Endothelial cell (in vitro differentiated cells): Measurements from ENCODE around the gene ASCL5. TPM values are rescaled to one million over a fixed set of nuclear protein-coding genes. Genes with fewer than 3 reads are reported as not detected.

Source experiments
- DNase-seq: peaks from one replicate; pipeline ENCODE4 v3.0.0; 2021; ENCODE audit warnings: low spot score
- H3K27ac Mint-ChIP-seq: one replicate; pipeline ENCODE4 v1.8.0; 2021; ENCODE audit warnings: mixed read lengths, inconsistent platforms; ENCODE audit not compliant: unreplicated experiment
- H3K27me3 Mint-ChIP-seq: one replicate; pipeline ENCODE4 v1.8.0; 2021; ENCODE audit warnings: mild to moderate bottlenecking, moderate library complexity, mixed read lengths, inconsistent platforms; ENCODE audit not compliant: unreplicated experiment
- H3K36me3 Mint-ChIP-seq: one replicate; pipeline ENCODE4 v1.8.0; 2021; ENCODE audit warnings: mild to moderate bottlenecking, low read depth, mixed read lengths, inconsistent platforms; ENCODE audit not compliant: unreplicated experiment
- H3K4me1 Mint-ChIP-seq: one replicate; pipeline ENCODE4 v1.8.0; 2021; ENCODE audit warnings: mild to moderate bottlenecking, mixed read lengths, inconsistent platforms; ENCODE audit not compliant: unreplicated experiment
- H3K4me3 Mint-ChIP-seq: one replicate; pipeline ENCODE4 v1.8.0; 2021; ENCODE audit warnings: mild to moderate bottlenecking, mixed read lengths, inconsistent platforms; ENCODE audit not compliant: unreplicated experiment
- H3K9me3 Mint-ChIP-seq: one replicate; pipeline ENCODE4 v1.8.0; 2021; ENCODE audit warnings: mixed read lengths, inconsistent platforms; ENCODE audit not compliant: unreplicated experiment
- total RNA-seq: library from RNA; stranded (reverse); fragmentation: NEBNext Ultra II Directional; extraction: Animal tissue kit (Norgen Biotek cat#: 25700); gene quantifications from one replicate; pipeline ENCODE4 v1.2.1, GENCODE V29; 2021; ENCODE audit not compliant: unreplicated experiment
- TF ChIP-seq, protein P1 (sequence below): fragments of 200-600 bp; sonication (generic); IDR thresholded peaks from one replicate; pipeline ENCODE4 v1.5.0; 2021; ENCODE audit warnings: antibody characterized with exemption; ENCODE audit not compliant: unreplicated experiment

Gene ASCL5
- total RNA-seq, 1 donor from 2014 or later: not detected

- Mint-ChIP-seq H3K27ac (no peak overlapping the region), H3K27me3 (peaks cover 3% of the 10 kb centered on the region), H3K36me3 (no peaks in the 10 kb centered on the region), H3K4me1 (peaks cover 11% of the 10 kb centered on the region), H3K9me3 (no peaks in the 10 kb centered on the region), H3K4me3 (no peak overlapping the region)
- TF ChIP-seq, protein P1, sequence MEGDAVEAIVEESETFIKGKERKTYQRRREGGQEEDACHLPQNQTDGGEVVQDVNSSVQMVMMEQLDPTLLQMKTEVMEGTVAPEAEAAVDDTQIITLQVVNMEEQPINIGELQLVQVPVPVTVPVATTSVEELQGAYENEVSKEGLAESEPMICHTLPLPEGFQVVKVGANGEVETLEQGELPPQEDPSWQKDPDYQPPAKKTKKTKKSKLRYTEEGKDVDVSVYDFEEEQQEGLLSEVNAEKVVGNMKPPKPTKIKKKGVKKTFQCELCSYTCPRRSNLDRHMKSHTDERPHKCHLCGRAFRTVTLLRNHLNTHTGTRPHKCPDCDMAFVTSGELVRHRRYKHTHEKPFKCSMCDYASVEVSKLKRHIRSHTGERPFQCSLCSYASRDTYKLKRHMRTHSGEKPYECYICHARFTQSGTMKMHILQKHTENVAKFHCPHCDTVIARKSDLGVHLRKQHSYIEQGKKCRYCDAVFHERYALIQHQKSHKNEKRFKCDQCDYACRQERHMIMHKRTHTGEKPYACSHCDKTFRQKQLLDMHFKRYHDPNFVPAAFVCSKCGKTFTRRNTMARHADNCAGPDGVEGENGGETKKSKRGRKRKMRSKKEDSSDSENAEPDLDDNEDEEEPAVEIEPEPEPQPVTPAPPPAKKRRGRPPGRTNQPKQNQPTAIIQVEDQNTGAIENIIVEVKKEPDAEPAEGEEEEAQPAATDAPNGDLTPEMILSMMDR: no peak
- no peak for DNase-seq
Observed at GRCh38 chr1:201069636-201070035, 57.3 kb downstream of the ASCL5 start.

GRCh38 chr1:201068976-201069375 lies 58.0 kb downstream of the ASCL5 start:
- no peak overlapping the region for H3K27ac Mint-ChIP-seq
- peaks cover 11% of the 10 kb centered on the region for H3K4me1 Mint-ChIP-seq
- H3K9me3 Mint-ChIP-seq: no peaks in the 10 kb centered on the region
- H3K4me3 Mint-ChIP-seq: no peak overlapping the region
- TF ChIP-seq, protein P1: no peak
- no peaks in the 10 kb centered on the region for H3K36me3 Mint-ChIP-seq
- H3K27me3 Mint-ChIP-seq: peaks cover 6% of the 10 kb centered on the region
- no peak for DNase-seq

GRCh38 chr1:201066986-201067385 lies 60.0 kb downstream of the ASCL5 start:
- TF ChIP-seq, protein P1: no peak
- Mint-ChIP-seq H3K9me3 (no peaks in the 10 kb centered on the region), H3K27ac (no peak overlapping the region), H3K4me1 (peaks cover 11% of the 10 kb centered on the region), H3K27me3 (peaks cover 6% of the 10 kb centered on the region), H3K4me3 (no peak overlapping the region), H3K36me3 (no peaks in the 10 kb centered on the region)
- DNase-seq: no peak

GRCh38 chr1:201065686-201066085 lies 61.3 kb downstream of the ASCL5 start:
- H3K27ac Mint-ChIP-seq: no peak overlapping the region
- no peaks in the 10 kb centered on the region for H3K36me3 Mint-ChIP-seq
- no peaks in the 10 kb centered on the region for H3K4me1 Mint-ChIP-seq
- no peak overlapping the region for H3K4me3 Mint-ChIP-seq
- no peak for DNase-seq
- peaks cover 6% of the 10 kb centered on the region for H3K27me3 Mint-ChIP-seq
- TF ChIP-seq, protein P1: no peak
- no peaks in the 10 kb centered on the region for H3K9me3 Mint-ChIP-seq

GRCh38 chr1:201064806-201065205 lies 62.2 kb downstream of the ASCL5 start:
- Mint-ChIP-seq H3K27ac (no peak overlapping the region), H3K4me3 (no peak overlapping the region), H3K4me1 (no peaks in the 10 kb centered on the region), H3K27me3 (peaks cover 5% of the 10 kb centered on the region), H3K9me3 (no peaks in the 10 kb centered on the region), H3K36me3 (no peaks in the 10 kb centered on the region)
- TF ChIP-seq, protein P1: no peak
- no peak for DNase-seq

Other genes starting within 250 kb of the ASCL5 start
- gene INAVA, start 232.3 kb downstream of the ASCL5 start, total RNA-seq: 35.8 TPM
- 8.4 TPM for gene KIF21B, start 103.5 kb downstream of the ASCL5 start, total RNA-seq
- 0.08 TPM for gene CACNA1S, start 14.8 kb downstream of the ASCL5 start, total RNA-seq
- 78.7 TPM for gene TMEM9, start 27.3 kb upstream of the ASCL5 start, total RNA-seq
- not detected for gene IGFN1, start 63.6 kb upstream of the ASCL5 start, total RNA-seq
- gene PKP1, start 156.3 kb upstream of the ASCL5 start, total RNA-seq: 0.64 TPM